K562 (cell line): ENCODE measurements around the gene FOSL1. TPM values are rescaled to one million over a fixed set of nuclear protein-coding genes. Genes with fewer than 3 reads are reported as not detected.

ENCODE experiments used
- ATAC-seq: fragments of 200-7000 bp; cut with Tn5 transposase; 3 replicates; pipeline ENCODE4 v1.9.1; 2020; ENCODE audit warnings: moderate library complexity
- BruUV-seq: library from RNA; stranded (reverse); fragments of 400-500 nt; replicated peaks from 2 replicates; lab custom pipeline; 2021; lab: Mats Ljungman, UMichigan
- CTCF ChIA-PET: fragments of 300-600 bp; formaldehyde crosslinking; extraction: SDS; loops from one replicate; lab custom pipeline; 2021; ENCODE audit warnings: low intra/inter-chr PET ratio; lab: Yijun Ruan, JAX
- POLR2A ChIA-PET: fragments of 300-600, 350-650 bp; sonication (Branson Sonifier 250); formaldehyde crosslinking; extraction: SDS; loops from one replicate; lab custom pipeline; 2021; ENCODE audit warnings: antibody characterized with exemption, inconsistent platforms; lab: Yijun Ruan, JAX
- DNase-seq, 4 experiments: peaks; one replicate each; pipeline versions ENCODE4 v3.0.0 to v3.0.0-alpha.2; 2011 to 2018; ENCODE audit warnings: low spot score in 3 of 4, mixed read lengths in 3 of 4; ENCODE audit errors: extremely low read depth in 1 of 4
- FAIRE-seq: peaks from 2 replicates; lab custom pipeline; 2011; peaks lifted over from hg19 to GRCh38; lab: Jason Lieb, UNC
- H2AFZ ChIP-seq: 2 replicates; pipeline ENCODE4 v1.6.0; 2011; ENCODE audit warnings: low read depth, low read length, control low read depth, inconsistent platforms
- H3K27ac ChIP-seq: fragments of 200-600 bp; 3 replicates; pipeline ENCODE4 v1.8.0; 2011; ENCODE audit warnings: low read depth, mild to moderate bottlenecking, control low read depth, inconsistent platforms, low read length, moderate library complexity, mixed read lengths; ENCODE audit errors: extremely low read depth
- H3K27me3 ChIP-seq, 2 experiments: fragments of 300-600 bp in 1 of 2; 2 replicates in 1 of 2; 3 replicates in 1 of 2; pipeline versions ENCODE4 v1.6.0 to v1.8.0; 2011; ENCODE audit warnings: inconsistent platforms in 2 of 2, low read length in 2 of 2, mild to moderate bottlenecking in 1 of 2, mixed read lengths in 1 of 2, moderate library complexity in 1 of 2; ENCODE audit not compliant: control insufficient read depth in 2 of 2, insufficient read depth in 2 of 2
- H3K36me3 ChIP-seq: fragments of 300-600 bp; 3 replicates; pipeline ENCODE4 v1.8.0; 2011; ENCODE audit warnings: mild to moderate bottlenecking, low read length, inconsistent platforms; ENCODE audit not compliant: control insufficient read depth, insufficient read depth
- H3K4me1 ChIP-seq, 2 experiments: fragments of 200-600 bp in 1 of 2; replicated peaks in 1 of 2; 2 replicates in 1 of 2; 3 replicates in 1 of 2; pipeline versions ENCODE4 v1.5.1 to v1.8.0; 2011; ENCODE audit warnings: inconsistent platforms in 2 of 2, low read length in 2 of 2, mild to moderate bottlenecking in 1 of 2, mixed read lengths in 1 of 2, moderate library complexity in 1 of 2; ENCODE audit not compliant: control insufficient read depth in 2 of 2, insufficient read depth in 2 of 2
- H3K4me2 ChIP-seq: 2 replicates; pipeline ENCODE4 v1.6.1; 2011; ENCODE audit warnings: low read length, control low read depth, inconsistent platforms, mixed read lengths; ENCODE audit not compliant: insufficient read depth
- H3K4me3 ChIP-seq: fragments of 200-600 bp; sonication (generic), shearing (Covaris generic); 2 replicates; pipeline ENCODE4 v1.5.1; 2016; ENCODE audit warnings: control low read depth, inconsistent platforms
- H3K79me2 ChIP-seq: fragments of 200-600 bp; 3 replicates; pipeline ENCODE4 v1.8.0; 2011; ENCODE audit warnings: low read length, inconsistent platforms; ENCODE audit not compliant: control insufficient read depth, insufficient read depth
- H3K9ac ChIP-seq, 2 experiments: 2 replicates each; pipeline versions ENCODE4 v1.6.0 to v1.6.1; 2011; ENCODE audit warnings: low read depth in 2 of 2, low read length in 2 of 2, control low read depth in 1 of 2, inconsistent platforms in 1 of 2, mild to moderate bottlenecking in 1 of 2, mixed read lengths in 1 of 2; ENCODE audit not compliant: insufficient read depth in 1 of 2
- H3K9me1 ChIP-seq: one replicate; pipeline ENCODE4 v1.6.0; 2011; ENCODE audit warnings: inconsistent platforms, mild to moderate bottlenecking, low read length, moderate library complexity; ENCODE audit not compliant: control insufficient read depth, insufficient read depth
- H3K9me3 ChIP-seq: replicated peaks from 2 replicates; pipeline ENCODE4 v1.5.1; 2011; ENCODE audit warnings: low read depth, low read length, inconsistent platforms; ENCODE audit not compliant: control insufficient read depth, insufficient read depth
- H4K20me1 ChIP-seq: replicated peaks from 2 replicates; pipeline ENCODE4 v1.6.1; 2011; ENCODE audit warnings: low read length, inconsistent platforms, mixed read lengths; ENCODE audit not compliant: control insufficient read depth, insufficient read depth
- ARID4B ChIP-seq: sonication (generic); formaldehyde crosslinking; IDR thresholded peaks from 2 replicates; pipeline ENCODE4 v1.8.0; 2022; ENCODE audit warnings: mild to moderate bottlenecking, missing genetic modification reagents
- CEBPG ChIP-seq, 3 experiments: fragments of 200-800 bp in 1 of 3; sonication (Bioruptor generic) in 1 of 3; sonication (generic) in 1 of 3; formaldehyde crosslinking in 1 of 3; IDR thresholded peaks in 2 of 3; conservative IDR thresholded peaks in 1 of 3; 2 replicates each; pipeline versions ENCODE4 v1.6.1 to v1.8.0; 2016 to 2022; ENCODE audit warnings: missing compliant biosample characterization in 2 of 3, missing genetic modification characterization in 2 of 3, mild to moderate bottlenecking in 1 of 3, missing genetic modification reagents in 1 of 3
- FOXP1 ChIP-seq: sonication (generic); formaldehyde crosslinking; IDR thresholded peaks from 2 replicates; pipeline ENCODE4 v1.8.0; 2022; ENCODE audit warnings: mild to moderate bottlenecking, missing genetic modification reagents
- MLLT1 ChIP-seq, 2 experiments: fragments of 450-650 bp; IDR thresholded peaks; 2 replicates each; pipeline ENCODE4 v1.6.1; 2016
- RERE ChIP-seq: sonication (generic); formaldehyde crosslinking; IDR thresholded peaks from 2 replicates; pipeline ENCODE4 v1.8.0; 2023; ENCODE audit warnings: missing genetic modification reagents, mild to moderate bottlenecking, borderline replicate concordance
- ZNF224 ChIP-seq: sonication (generic); formaldehyde crosslinking; IDR thresholded peaks from 2 replicates; pipeline ENCODE4 v1.8.0; 2022; ENCODE audit warnings: mild to moderate bottlenecking, missing genetic modification reagents
- WGBS: fragments of 100-300 bp; shearing (Covaris generic); methylation state at CpG from one replicate; pipeline ENCODE4 v1.1.6; 2016; ENCODE audit warnings: low coverage, mixed read lengths; ENCODE audit not compliant: insufficient coverage; ENCODE audit errors: missing lambda C conversion rate; 5-methylcytosine and 5-hydroxymethylcytosine counted together
- in situ Hi-C: fragments of 300-500 bp; cut with MboI; formaldehyde crosslinking; loops from 4 replicates; pipeline ENCODE4 v1.15.0; 2018; ENCODE audit warnings: inconsistent platforms, mixed read lengths
- intact Hi-C: fragments of 100-400 bp; cut with micrococcal nuclease; formaldehyde crosslinking; loops from 2 replicates; pipeline ENCODE4 v1.14.2; 2022
- polyA plus RNA-seq, 8 experiments: library from polyadenylated mRNA; depleted of rRNA in 4 of 8; stranded (reverse) in 5 of 8; unstranded in 3 of 8; fragments of >200 nt; fragmentation: Nextera tagmentation in 2 of 8; fragmentation: Illumina TruSeq in 1 of 8; extraction: Ambion mirVana in 2 of 8; extraction: Trizol in 1 of 8; gene quantifications; 2 replicates each; pipeline versions ENCODE4 v1.2.1 to v1.2.3, GENCODE V29; 2011 to 2014; ENCODE audit warnings: inconsistent platforms in 1 of 8, missing spikeins in 1 of 8
- total RNA-seq, 7 experiments: library from RNA; depleted of rRNA in 6 of 7; stranded (reverse); fragments of >200 nt in 6 of 7; fragmentation: Illumina TruSeq in 2 of 7; extraction: Trizol in 2 of 7; gene quantifications; 2 replicates each; pipeline versions ENCODE4 v1.2.1 to v1.2.3, GENCODE V29; 2011 to 2021; ENCODE audit warnings: low replicate concordance in 1 of 7
- TF ChIP-seq, protein P1 (sequence below): sonication (generic); formaldehyde crosslinking; IDR thresholded peaks from 2 replicates; pipeline ENCODE4 v1.9.0; 2022; ENCODE audit warnings: mild to moderate bottlenecking, missing genetic modification reagents

FOSL1 gene
- total and polyA plus RNA-seq, 9 of the 15 experiments (the other 6 are each of a cell fraction or from before 2014, with no cell fraction given) = 3.5 to 39.6 (median 10.0) TPM

- POLR2A ChIA-PET = interaction anchor here (0.6 to 3.6 kb wide), 2 partner anchors 25 to 29 kb away, joined by 3 to 18 read pairs; no protein-coding TSS in a partner anchor
- 90% methylated on average over 15 of the region's 15 CpGs for WGBS
- TF ChIP-seq, protein P1, sequence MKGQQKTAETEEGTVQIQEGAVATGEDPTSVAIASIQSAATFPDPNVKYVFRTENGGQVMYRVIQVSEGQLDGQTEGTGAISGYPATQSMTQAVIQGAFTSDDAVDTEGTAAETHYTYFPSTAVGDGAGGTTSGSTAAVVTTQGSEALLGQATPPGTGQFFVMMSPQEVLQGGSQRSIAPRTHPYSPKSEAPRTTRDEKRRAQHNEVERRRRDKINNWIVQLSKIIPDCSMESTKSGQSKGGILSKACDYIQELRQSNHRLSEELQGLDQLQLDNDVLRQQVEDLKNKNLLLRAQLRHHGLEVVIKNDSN (CRISPR knock-in tag) = peak; percentile 13; the same call in 1 of the 2 replicates
- TF ChIP-seq ARID4B (0 out of 2 replicates have a peak, but pooled peaks have one; percentile 10), FOXP1 (0 out of 2 replicates have a peak, but pooled peaks have one; percentile 30), RERE (CRISPR knock-in tag) (no peak), CEBPG (CRISPR knock-in tag; IDR thresholded peaks at IDR 0.05) (peak; percentile 35; the same call in 1 of the 2 replicates), CEBPG (tag; conservative IDR thresholded peaks at IDR 0.05 in 1 of 2, IDR thresholded peaks at IDR 0.05 in 1 of 2) (no peak), MLLT1 (IDR thresholded peaks at IDR 0.05) (no peak), ZNF224 (no peak)
Observed at GRCh38 chr11:65855927-65856363, 44.2 kb downstream of the FOSL1 start.

More at GRCh38 chr11:65855927-65856363, 44.2 kb downstream of the FOSL1 start:
- H3K9me3 ChIP-seq = peaks cover 7% of the 10 kb centered on the region; the same call in 1 of the 2 replicates
- no peak overlapping the region for H2AFZ ChIP-seq
- no TSS peak for BruUV-seq
- H3K27me3 ChIP-seq = no peaks in the 10 kb centered on the region; a peak in 1 of 5 replicates
- peaks cover 4 to 49% of the 10 kb centered on the region in 2 experiments; a peak in 3 of 5 replicates for H3K4me1 ChIP-seq
- peak overlapping the region; percentile 96; the same call in 2 of the 3 replicates for H3K27ac ChIP-seq
- H3K36me3 ChIP-seq = peaks cover 56% of the 10 kb centered on the region
- H3K79me2 ChIP-seq = peaks cover 50% of the 10 kb centered on the region
- intact Hi-C loops = loop anchor here (5.0 kb wide), 1 partner anchor 46 kb away; the partner anchor contains the start of gene FOSL1
- FAIRE-seq (no peak), DNase-seq (no peak), ATAC-seq (no peak)
- peak overlapping the region; percentile 28 to 99; a peak in 1 of 4 replicates for H3K9ac ChIP-seq
- in situ Hi-C loops = no loop called here
- peak overlapping the region; percentile 95; the same call in 1 of the 2 replicates for H3K4me3 ChIP-seq
- CTCF ChIA-PET = interaction anchor here (0.6 kb wide), 1 partner anchor 135 kb away, joined by 3 read pairs; no protein-coding TSS in a partner anchor
- H4K20me1 ChIP-seq = peaks cover 22% of the 10 kb centered on the region
- H3K4me2 ChIP-seq = peak overlapping the region; percentile 95
- H3K9me1 ChIP-seq = peaks cover 11% of the 10 kb centered on the region
